ENCODE data around the gene MEA1.
A peak's percentile ranks its signal among the peaks of the same experiment; 100 is the strongest.

MEA1 gene

GRCh38 chr6:42988486-42989020 lies 25.2 kb downstream of the MEA1 start:
- H3K27ac ChIP-seq: no peak overlapping the region
- TF ChIP-seq CTCF (IDR thresholded peaks at IDR 0.05; ENCODE audit: low read depth, low read length): no peak
- H3K36me3 ChIP-seq: peaks cover 71% of the 10 kb centered on the region
- DNase-seq: no peak
- H3K27me3 ChIP-seq (ENCODE audit: insufficient read depth, low read depth, severe bottlenecking): no peaks in the 10 kb centered on the region
- no peak overlapping the region for H3K4me3 ChIP-seq (ENCODE audit: low read depth, low read length)
- H3K9me3 ChIP-seq (ENCODE audit: severe bottlenecking): no peaks in the 10 kb centered on the region

- Histone ChIP-seq H3K27ac (no peak overlapping the region), H3K9me3 (ENCODE audit: severe bottlenecking) (no peaks in the 10 kb centered on the region), H3K4me3 (ENCODE audit: low read depth, low read length) (no peak overlapping the region), H3K36me3 (peaks cover 67% of the 10 kb centered on the region), H3K27me3 (ENCODE audit: insufficient read depth, low read depth, severe bottlenecking) (no peaks in the 10 kb centered on the region)
- TF ChIP-seq CTCF (IDR thresholded peaks at IDR 0.05; ENCODE audit: low read depth, low read length): no peak
- no peak for DNase-seq
These were observed 26.0 kb downstream of the MEA1 start for GRCh38 chr6:42987533-42988451.

- Histone ChIP-seq H3K27me3 (ENCODE audit: insufficient read depth, low read depth, severe bottlenecking) (no peaks in the 10 kb centered on the region), H3K9me3 (ENCODE audit: severe bottlenecking) (no peaks in the 10 kb centered on the region), H3K27ac (peak overlapping the region; percentile 88), H3K4me3 (ENCODE audit: low read depth, low read length) (peak overlapping the region; percentile 88), H3K36me3 (peaks cover 43% of the 10 kb centered on the region)
- no peak for TF ChIP-seq CTCF (IDR thresholded peaks at IDR 0.05; ENCODE audit: low read depth, low read length)
- no peak for DNase-seq
These were observed 28.7 kb downstream of the MEA1 start for GRCh38 chr6:42984924-42985475.

- Histone ChIP-seq H3K27ac (peak within 1 kb of the TSS; percentile 88), H3K4me3 (ENCODE audit: low read depth, low read length) (peak within 1 kb of the TSS; percentile 88), H3K9me3 (ENCODE audit: severe bottlenecking) (no peaks in the 10 kb centered on the region), H3K27me3 (ENCODE audit: insufficient read depth, low read depth, severe bottlenecking) (no peaks in the 10 kb centered on the region), H3K36me3 (peaks cover 35% of the 10 kb centered on the region)
- no peak for TF ChIP-seq CTCF (IDR thresholded peaks at IDR 0.05; ENCODE audit: low read depth, low read length)
- DNase-seq: peak; percentile 100
These were observed 29.5 kb downstream of the MEA1 start, which contains the start of gene PPP2R5D for GRCh38 chr6:42984001-42984923. TSS of gene PPP2R5D (plus strand) at chr6:42984570. CDS start at chr6:42984678, 108 bp downstream.

- Histone ChIP-seq H3K27ac (no peak overlapping the region; the same call in 1 of the 2 replicates), H3K9me3 (ENCODE audit: severe bottlenecking) (no peaks in the 10 kb centered on the region), H3K27me3 (ENCODE audit: insufficient read depth, low read depth, severe bottlenecking) (no peaks in the 10 kb centered on the region), H3K36me3 (peaks cover 15% of the 10 kb centered on the region), H3K4me3 (ENCODE audit: low read depth, low read length) (peak overlapping the region; percentile 14; the same call in 1 of the 2 replicates)
- no peak for DNase-seq
- no peak for TF ChIP-seq CTCF (IDR thresholded peaks at IDR 0.05; ENCODE audit: low read depth, low read length)
These were observed 31.9 kb downstream of the MEA1 start for GRCh38 chr6:42981836-42982235.
